B cell (primary cell): ENCODE data around the gene TIGD3. TPM values are rescaled to one million over a fixed set of nuclear protein-coding genes. Genes with fewer than 3 reads are reported as not detected.

Experiments used
- ATAC-seq: fragments of 200-7000 bp; cut with Tn5 transposase; one replicate; pipeline ENCODE4 v1.10.0; 2021; ENCODE audit warnings: low read depth, mild to moderate bottlenecking, moderate number of reproducible peaks, moderate library complexity
- CTCF ChIA-PET: fragments of 350-600 bp; sonication (Branson Sonifier 250); formaldehyde crosslinking; loops from one replicate; lab custom pipeline; 2021; ENCODE audit warnings: antibody characterized with exemption, inconsistent platforms; lab: Charles Lee
- POLR2A ChIA-PET: fragments of 350-600 bp; sonication (Branson Sonifier 250); formaldehyde crosslinking; loops from one replicate; lab custom pipeline; 2021; ENCODE audit warnings: antibody characterized with exemption; lab: Charles Lee
- DNase-seq: peaks from one replicate; pipeline ENCODE4 v3.0.0; 2013
- H2AFZ ChIP-seq: 2 replicates; pipeline ENCODE4 v1.6.1; 2012; ENCODE audit warnings: mild to moderate bottlenecking, low read depth, low read length; ENCODE audit not compliant: insufficient read depth, poor library complexity, severe bottlenecking
- H3K27ac ChIP-seq, 2 donors: 1 replicate in 1 of 2; 2 replicates in 1 of 2; pipeline ENCODE4 v1.5.1; 2012 to 2013; ENCODE audit warnings: low read length in 2 of 2, mild to moderate bottlenecking in 2 of 2, moderate library complexity in 1 of 2
- H3K27me3 ChIP-seq, 4 experiments: fragments of 200-600 bp in 1 of 4; sonication (generic) in 1 of 4; replicated peaks in 1 of 4; 1 replicate in 2 of 4; 2 replicates in 2 of 4; pipeline versions ENCODE4 v1.6.1 to v1.7.0; 2013 to 2016; ENCODE audit warnings: low read length in 3 of 4, mild to moderate bottlenecking in 2 of 4, mixed read lengths in 1 of 4, moderate library complexity in 1 of 4; ENCODE audit not compliant: insufficient read depth in 4 of 4, control insufficient read depth in 3 of 4; ENCODE audit errors: control extremely low read depth in 1 of 4
- H3K36me3 ChIP-seq, 2 experiments: replicated peaks in 1 of 2; 1 replicate in 1 of 2; 2 replicates in 1 of 2; pipeline versions ENCODE4 v1.6.1 to v1.7.1; 2013; ENCODE audit warnings: low read length in 1 of 2; ENCODE audit not compliant: insufficient read depth in 2 of 2, control insufficient read depth in 1 of 2; ENCODE audit errors: control extremely low read depth in 1 of 2, extremely low read depth in 1 of 2
- H3K4me1 ChIP-seq, 2 donors: fragments of 200-600 bp in 1 of 2; sonication (generic) in 1 of 2; 1 replicate in 1 of 2; 2 replicates in 1 of 2; pipeline versions ENCODE4 v1.5.1 to v1.6.1; 2013 to 2017; ENCODE audit warnings: low read length in 2 of 2; ENCODE audit not compliant: control insufficient read depth in 2 of 2, insufficient read depth in 2 of 2
- H3K4me2 ChIP-seq: replicated peaks from 2 replicates; pipeline ENCODE3; 2012; ENCODE audit warnings: mild to moderate bottlenecking, low read depth, low read length; ENCODE audit not compliant: poor library complexity, severe bottlenecking
- H3K4me3 ChIP-seq, 5 experiments: fragments of 200-600 bp in 1 of 5; sonication (generic) in 1 of 5; 1 replicate in 3 of 5; 2 replicates in 2 of 5; pipeline versions ENCODE4 v1.5.1 to v1.7.0; 2011 to 2016; ENCODE audit warnings: low read length in 4 of 5, mild to moderate bottlenecking in 4 of 5, low read depth in 2 of 5, control low read depth in 1 of 5, moderate library complexity in 1 of 5; ENCODE audit not compliant: insufficient read depth in 1 of 5; ENCODE audit errors: control extremely low read depth in 1 of 5, extremely low read depth in 1 of 5
- H3K79me2 ChIP-seq: fragments of 200-600 bp; sonication (generic); one replicate; pipeline ENCODE4 v1.6.0; 2016; ENCODE audit warnings: low read length; ENCODE audit not compliant: control insufficient read depth, insufficient read depth
- H3K9ac ChIP-seq: fragments of 200-600 bp; sonication (generic); 2 replicates; pipeline ENCODE4 v1.6.1; 2017; ENCODE audit warnings: mild to moderate bottlenecking, low read length, moderate library complexity
- H3K9me3 ChIP-seq, 3 donors: one replicate each; pipeline versions ENCODE4 v1.6.1 to v1.7.1; 2013; ENCODE audit warnings: low read length in 2 of 3; ENCODE audit not compliant: control insufficient read depth in 2 of 3, insufficient read depth in 1 of 3; ENCODE audit errors: control extremely low read depth in 1 of 3
- H4K20me1 ChIP-seq: 2 replicates; pipeline ENCODE4 v1.6.0; 2012; ENCODE audit warnings: mild to moderate bottlenecking, low read length; ENCODE audit not compliant: insufficient read depth, control insufficient read depth, poor library complexity, severe bottlenecking
- H3K27ac Mint-ChIP-seq: one replicate; pipeline ENCODE4 v1.8.0; 2021; ENCODE audit warnings: mixed read lengths
- H3K27me3 Mint-ChIP-seq: one replicate; pipeline ENCODE4 v1.8.0; 2021; ENCODE audit warnings: mixed read lengths
- H3K4me1 Mint-ChIP-seq: one replicate; pipeline ENCODE4 v1.8.0; 2021; ENCODE audit warnings: mixed read lengths
- H3K4me3 Mint-ChIP-seq: one replicate; pipeline ENCODE4 v1.8.0; 2021; ENCODE audit warnings: mixed read lengths
- H3K9me3 Mint-ChIP-seq: one replicate; pipeline ENCODE4 v1.8.0; 2022; ENCODE audit warnings: mixed read lengths; ENCODE audit not compliant: insufficient read depth
- EZH2 ChIP-seq: IDR thresholded peaks from 2 replicates; pipeline ENCODE4 v1.6.1; 2012; ENCODE audit warnings: borderline replicate concordance, low read depth, mild to moderate bottlenecking, moderate library complexity, low read length; ENCODE audit not compliant: insufficient read depth, poor library complexity, severe bottlenecking
- WGBS: methylation state at CpG from one replicate; pipeline ENCODE4 v1.1.5; 2013; ENCODE audit warnings: missing lambda C conversion rate; ENCODE audit not compliant: insufficient coverage; 5-methylcytosine and 5-hydroxymethylcytosine counted together
- intact Hi-C: fragments of 100-400 bp; cut with micrococcal nuclease; formaldehyde crosslinking; loops from one replicate; pipeline ENCODE4 v1.10.0; 2022
- polyA plus RNA-seq: library from polyadenylated mRNA; depleted of rRNA; stranded (reverse); fragments of >200 nt; gene quantifications from 2 replicates; pipeline ENCODE4 v1.2.3, GENCODE V29; 2012
- total RNA-seq, 2 donors: library from RNA; stranded (reverse); fragments of 120-200 nt in 1 of 2; gene quantifications; 1 replicate in 1 of 2; 2 replicates in 1 of 2; pipeline versions ENCODE4 v1.2.3 to v1.2.4, GENCODE V29; 2013 to 2022
- TF ChIP-seq, protein P1 (sequence below): fragments of 200-600 bp; IDR thresholded peaks from one replicate; pipeline ENCODE4 v1.8.0; 2022; ENCODE audit warnings: antibody characterized with exemption, mild to moderate bottlenecking

TIGD3 gene
- total and polyA plus RNA-seq, 2 donors (not counting 1 experiment from before 2014, with no cell fraction given) = 3.8 to 6.1 TPM

DNA sequence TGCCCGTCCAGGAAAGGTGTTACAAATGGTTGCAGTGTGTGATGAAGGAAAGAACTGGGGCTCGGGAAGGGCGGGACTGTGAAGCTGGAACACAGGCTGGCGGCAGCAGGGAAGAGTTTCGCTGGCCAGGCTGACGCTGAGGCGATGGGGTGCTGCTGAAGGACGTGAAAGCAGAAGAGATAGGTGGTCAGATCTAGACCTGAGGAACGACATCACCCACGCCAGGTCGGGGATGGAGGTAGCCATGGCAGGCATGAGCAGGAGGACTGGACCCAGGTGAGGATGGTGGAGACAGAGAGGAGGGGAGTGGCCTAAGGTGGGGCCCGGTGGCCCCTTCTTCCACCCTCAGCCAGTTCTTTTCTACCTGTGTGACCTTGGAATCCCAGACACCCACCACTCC, 30.7 kb upstream of the TIGD3 start:
- Histone ChIP-seq H3K27me3 (peaks cover 0 to 3% (median 0%) of the 10 kb centered on the region in 4 experiments), H3K4me3 (no peak overlapping the region), H3K4me2 (no peak overlapping the region), H3K79me2 (no peaks in the 10 kb centered on the region), H4K20me1 (no peaks in the 10 kb centered on the region), H3K9ac (no peak overlapping the region), H2AFZ (no peak overlapping the region), H3K9me3 (no peaks in the 10 kb centered on the region), H3K27ac (no peak overlapping the region), H3K4me1 (peaks cover 1 to 5% of the 10 kb centered on the region in 2 donors), H3K36me3 (no peaks in the 10 kb centered on the region)
- intact Hi-C loops = no loop called here
- Mint-ChIP-seq H3K4me3 (no peak overlapping the region), H3K9me3 (no peaks in the 10 kb centered on the region), H3K27ac (no peak overlapping the region), H3K4me1 (peaks cover 2% of the 10 kb centered on the region), H3K27me3 (no peaks in the 10 kb centered on the region)
- TF ChIP-seq EZH2 = no peak
- TF ChIP-seq, protein P1, sequence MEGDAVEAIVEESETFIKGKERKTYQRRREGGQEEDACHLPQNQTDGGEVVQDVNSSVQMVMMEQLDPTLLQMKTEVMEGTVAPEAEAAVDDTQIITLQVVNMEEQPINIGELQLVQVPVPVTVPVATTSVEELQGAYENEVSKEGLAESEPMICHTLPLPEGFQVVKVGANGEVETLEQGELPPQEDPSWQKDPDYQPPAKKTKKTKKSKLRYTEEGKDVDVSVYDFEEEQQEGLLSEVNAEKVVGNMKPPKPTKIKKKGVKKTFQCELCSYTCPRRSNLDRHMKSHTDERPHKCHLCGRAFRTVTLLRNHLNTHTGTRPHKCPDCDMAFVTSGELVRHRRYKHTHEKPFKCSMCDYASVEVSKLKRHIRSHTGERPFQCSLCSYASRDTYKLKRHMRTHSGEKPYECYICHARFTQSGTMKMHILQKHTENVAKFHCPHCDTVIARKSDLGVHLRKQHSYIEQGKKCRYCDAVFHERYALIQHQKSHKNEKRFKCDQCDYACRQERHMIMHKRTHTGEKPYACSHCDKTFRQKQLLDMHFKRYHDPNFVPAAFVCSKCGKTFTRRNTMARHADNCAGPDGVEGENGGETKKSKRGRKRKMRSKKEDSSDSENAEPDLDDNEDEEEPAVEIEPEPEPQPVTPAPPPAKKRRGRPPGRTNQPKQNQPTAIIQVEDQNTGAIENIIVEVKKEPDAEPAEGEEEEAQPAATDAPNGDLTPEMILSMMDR = no peak
- ChIA-PET POLR2A (no interaction called here), CTCF (interaction anchor here (1.0 kb wide), 1 partner anchor 10 kb away, joined by 3 read pairs; the partner anchor contains the start of gene DPF2)
- WGBS = 91% methylated on average over 11 of the region's 12 CpGs
- ATAC-seq = no peak
- no peak for DNase-seq

DNA sequence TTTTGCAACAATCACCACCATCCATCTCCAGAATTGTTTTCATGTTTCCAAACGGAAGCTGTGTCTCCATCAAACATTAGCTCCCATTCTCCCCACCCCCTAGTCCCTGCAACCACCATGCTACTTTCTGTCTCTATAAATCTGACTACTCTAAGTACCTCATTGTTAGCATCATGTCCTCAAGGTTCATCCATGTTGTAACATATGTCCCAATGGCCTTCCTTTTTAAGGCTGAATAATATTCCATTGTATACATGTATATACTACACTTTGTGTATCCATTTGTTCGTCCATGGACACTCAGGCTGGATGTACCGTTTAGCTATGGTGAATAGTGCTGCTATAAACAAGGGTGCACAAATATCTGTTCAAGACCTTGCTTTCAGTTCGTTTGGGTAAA, 29.1 kb upstream of the TIGD3 start:
- Histone ChIP-seq H3K4me3 (no peak overlapping the region), H4K20me1 (no peaks in the 10 kb centered on the region), H2AFZ (no peak overlapping the region), H3K4me1 (peaks cover 16 to 20% of the 10 kb centered on the region in 2 donors), H3K36me3 (no peaks in the 10 kb centered on the region), H3K4me2 (no peak overlapping the region), H3K79me2 (no peaks in the 10 kb centered on the region), H3K27ac (no peak overlapping the region), H3K9ac (no peak overlapping the region), H3K27me3 (peaks cover 0 to 3% (median 0%) of the 10 kb centered on the region in 4 experiments), H3K9me3 (no peaks in the 10 kb centered on the region)
- intact Hi-C loops = no loop called here
- H3K4me1 Mint-ChIP-seq = peaks cover 10% of the 10 kb centered on the region
- no peak overlapping the region for H3K4me3 Mint-ChIP-seq
- DNase-seq (no peak), ATAC-seq (no peak)
- 96% methylated on average over 4 of the region's 4 CpGs for WGBS
- POLR2A ChIA-PET = interaction anchor here (0.6 to 0.7 kb wide), 2 partner anchors 107 to 192 kb away, joined by 3 to 5 read pairs; no protein-coding TSS in a partner anchor
- no peaks in the 10 kb centered on the region for H3K9me3 Mint-ChIP-seq
- CTCF ChIA-PET = interaction anchor here (1.0 to 12.0 kb wide), 2 partner anchors 10 to 28 kb away, joined by 3 to 214 read pairs; partner anchors contain the start of gene CDC42EP2
- H3K27me3 Mint-ChIP-seq = no peaks in the 10 kb centered on the region
- TF ChIP-seq EZH2 = no peak
- TF ChIP-seq, protein P1 = no peak
- H3K27ac Mint-ChIP-seq = no peak overlapping the region
